Mammary epithelial cell (primary cell): ENCODE data around the gene C16orf90.

Experiments
- CTCF ChIP-seq, 2 donors: IDR thresholded peaks in 1 of 2; conservative IDR thresholded peaks in 1 of 2; 2 replicates each; pipeline ENCODE4 v1.5.1; 2011 to 2012; ENCODE audit warnings: inconsistent platforms in 2 of 2, low read length in 2 of 2, mild to moderate bottlenecking in 2 of 2, control low read depth in 1 of 2, low read depth in 1 of 2; ENCODE audit not compliant: insufficient read depth in 1 of 2; ENCODE audit errors: extremely low read depth in 1 of 2
- EZH2 ChIP-seq: IDR thresholded peaks from 2 replicates; pipeline ENCODE4 v1.6.1; 2012; ENCODE audit warnings: low read length, inconsistent platforms, borderline replicate concordance

- TF ChIP-seq CTCF (conservative IDR thresholded peaks at IDR 0.05 in 1 of 2, IDR thresholded peaks at IDR 0.05 in 1 of 2; ENCODE audit: extremely low read depth in 1 of 2, insufficient read depth in 1 of 2, low read depth in 1 of 2, low read length in 2 of 2) (no peak), EZH2 (no peak)
Observed at GRCh38 chr16:3460121-3460520, 35.2 kb downstream of the C16orf90 start.
